HepG2 (cell line): ENCODE data around the gene NEURL1B. TPM values are rescaled to one million over a fixed set of nuclear protein-coding genes. Genes with fewer than 3 reads are reported as not detected.

Experiments used
- CEBPG ChIP-seq: IDR thresholded peaks from 2 replicates; pipeline ENCODE4 v1.6.1; 2016
- DNMT3B ChIP-seq: conservative IDR thresholded peaks from 2 replicates; pipeline ENCODE4 v1.6.1; 2016; ENCODE audit warnings: missing biosample characterization, control low read depth
- FOXC1 ChIP-seq: sonication (generic); formaldehyde crosslinking; IDR thresholded peaks from 2 replicates; pipeline ENCODE4 v1.8.0; 2022; ENCODE audit warnings: mild to moderate bottlenecking, missing genetic modification reagents, borderline replicate concordance
- GATAD1 ChIP-seq: IDR thresholded peaks from 2 replicates; pipeline ENCODE4 v1.6.1; 2016; ENCODE audit warnings: missing genetic modification reagents, missing compliant biosample characterization
- MEIS1 ChIP-seq: sonication (generic); formaldehyde crosslinking; IDR thresholded peaks from 2 replicates; pipeline ENCODE4 v1.9.0; 2021; ENCODE audit warnings: mild to moderate bottlenecking, missing genetic modification reagents, moderate library complexity, borderline replicate concordance
- NFE2L1 ChIP-seq: sonication (generic); formaldehyde crosslinking; IDR thresholded peaks from 2 replicates; pipeline ENCODE4 v1.4.0; 2020; ENCODE audit warnings: missing genetic modification reagents, mild to moderate bottlenecking, borderline replicate concordance
- RERE ChIP-seq: IDR thresholded peaks from 2 replicates; pipeline ENCODE4 v1.6.1; 2016; ENCODE audit warnings: low read depth, missing genetic modification reagents, missing compliant biosample characterization
- SALL1 ChIP-seq: sonication (generic); formaldehyde crosslinking; IDR thresholded peaks from 2 replicates; pipeline ENCODE4 v1.8.0; 2022; ENCODE audit warnings: mild to moderate bottlenecking, missing genetic modification reagents
- TEAD3 ChIP-seq: optimal IDR thresholded peaks from 2 replicates; pipeline ENCODE3; 2016; ENCODE audit warnings: borderline replicate concordance
- ZNF275 ChIP-seq: sonication (generic); formaldehyde crosslinking; IDR thresholded peaks from 2 replicates; pipeline ENCODE4 v1.8.0; 2022; ENCODE audit warnings: missing genetic modification reagents, mild to moderate bottlenecking, inconsistent platforms, borderline replicate concordance
- ZNF296 ChIP-seq: sonication (generic); formaldehyde crosslinking; conservative IDR thresholded peaks from 2 replicates; pipeline ENCODE4 v1.5.0; 2020; ENCODE audit warnings: mild to moderate bottlenecking, missing genetic modification reagents
- ZNF574 ChIP-seq: sonication (generic); formaldehyde crosslinking; IDR thresholded peaks from 2 replicates; pipeline ENCODE4 v1.4.0; 2020; ENCODE audit warnings: missing genetic modification reagents
- ZNF609 ChIP-seq: sonication (generic); formaldehyde crosslinking; IDR thresholded peaks from 2 replicates; pipeline ENCODE4 v1.4.0; 2020; ENCODE audit warnings: mild to moderate bottlenecking, missing genetic modification reagents, borderline replicate concordance
- ZNF644 ChIP-seq: IDR thresholded peaks from 2 replicates; pipeline ENCODE4 v1.6.1; 2016; ENCODE audit warnings: low read depth
- polyA plus RNA-seq, 8 experiments: library from polyadenylated mRNA; depleted of rRNA in 3 of 8; stranded (reverse) in 7 of 8; unstranded in 1 of 8; fragments of >200 nt; fragmentation: Illumina TruSeq in 4 of 8; extraction: Trizol in 4 of 8; gene quantifications; 2 replicates each; pipeline versions ENCODE4 v1.2.1 to v1.2.3, GENCODE V29; 2011 to 2016; ENCODE audit warnings: low read depth in 4 of 8, missing spikeins in 1 of 8, mixed read lengths in 1 of 8; ENCODE audit not compliant: insufficient read depth in 1 of 8
- total RNA-seq, 5 experiments: library from RNA; depleted of rRNA; stranded (reverse); fragments of >200 nt; fragmentation: Illumina TruSeq; extraction: Trizol; gene quantifications; 2 replicates each; pipeline ENCODE4 v1.2.3, GENCODE V29; 2016; ENCODE audit warnings: low read depth in 1 of 5

The NEURL1B gene
- total and polyA plus RNA-seq, 2 of the 13 experiments (the other 11 are each of a cell fraction or from before 2014, with no cell fraction given) = 0.09 to 0.13 TPM

- no peak for TF ChIP-seq ZNF609 (CRISPR knock-in tag)
- TF ChIP-seq RERE (CRISPR knock-in tag) = no peak
- no peak for TF ChIP-seq DNMT3B (CRISPR knock-in tag)
- TF ChIP-seq TEAD3 (CRISPR knock-in tag) = peak; percentile 14
- TF ChIP-seq SALL1 (CRISPR knock-in tag) = no peak
- no peak for TF ChIP-seq CEBPG (CRISPR knock-in tag)
- TF ChIP-seq GATAD1 (CRISPR knock-in tag) = no peak
- no peak for TF ChIP-seq ZNF296 (CRISPR knock-in tag)
- no peak for TF ChIP-seq ZNF644
- TF ChIP-seq ZNF574 (CRISPR knock-in tag) = 0 out of 2 replicates have a peak, but pooled peaks have one; percentile 22
- TF ChIP-seq MEIS1 = no peak
- no peak for TF ChIP-seq NFE2L1 (CRISPR knock-in tag)
- no peak for TF ChIP-seq ZNF275
- TF ChIP-seq FOXC1 (CRISPR knock-in tag) = no peak
These were observed 66.5 kb downstream of the NEURL1B start (continued) for GRCh38 chr5:172707285-172708182.
